NT2/D1 (cell line): Measurements from ENCODE around the gene PKHD1.
"Not testable (repeated sequence)": the region's sequence is repeated elsewhere in the genome, so short reads cannot be mapped to it uniquely, and the experiment has no call there.

ENCODE experiments used
- DNase-seq: peaks from one replicate; pipeline ENCODE4 v3.0.0-alpha.2; 2011; ENCODE audit warnings: low read depth, low spot score
- H3K27me3 ChIP-seq: 2 replicates; pipeline ENCODE4 v1.6.0; 2011; ENCODE audit warnings: mild to moderate bottlenecking; ENCODE audit not compliant: insufficient read length, insufficient read depth
- H3K36me3 ChIP-seq: 2 replicates; pipeline ENCODE4 v1.6.1; 2011; ENCODE audit warnings: mild to moderate bottlenecking, low read length, mixed read lengths; ENCODE audit not compliant: insufficient read depth, insufficient read length
- H3K4me1 ChIP-seq: 2 replicates; pipeline ENCODE4 v1.5.1; 2011; ENCODE audit not compliant: insufficient read depth, insufficient read length
- H3K4me3 ChIP-seq: 2 replicates; pipeline ENCODE4 v1.5.1; 2011; ENCODE audit warnings: low read depth; ENCODE audit not compliant: insufficient read length
- H3K9ac ChIP-seq: 2 replicates; pipeline ENCODE4 v1.6.0; 2011; ENCODE audit warnings: low read depth; ENCODE audit not compliant: insufficient read length
- H3K9me3 ChIP-seq: 2 replicates; pipeline ENCODE4 v1.5.1; 2011; ENCODE audit warnings: mild to moderate bottlenecking, low read length; ENCODE audit not compliant: insufficient read depth
- SUZ12 ChIP-seq: IDR thresholded peaks from 2 replicates; pipeline ENCODE4 v1.6.1; 2011; ENCODE audit not compliant: insufficient read length, insufficient read depth; ENCODE audit errors: extremely low read depth
- YY1 ChIP-seq: IDR thresholded peaks from 2 replicates; pipeline ENCODE4 v1.6.1; 2011; ENCODE audit not compliant: insufficient read length, insufficient read depth
- ZNF274 ChIP-seq: IDR thresholded peaks from 2 replicates; pipeline ENCODE4 v1.6.1; 2011; ENCODE audit warnings: mild to moderate bottlenecking, low read depth, low read length

PKHD1 gene

GRCh38 chr6:51928320-51928719 lies 159.1 kb downstream of the PKHD1 start:
- no peak for TF ChIP-seq SUZ12
- TF ChIP-seq ZNF274 = no peak
- TF ChIP-seq YY1 = no peak
- H3K9ac ChIP-seq = no peak overlapping the region
- no peak for DNase-seq
- H3K27me3 ChIP-seq = no peaks in the 10 kb centered on the region
- H3K4me1 ChIP-seq = no peaks in the 10 kb centered on the region
- no peaks in the 10 kb centered on the region for H3K36me3 ChIP-seq
- peaks cover under 1% of the 10 kb centered on the region for H3K9me3 ChIP-seq
- no peak overlapping the region for H3K4me3 ChIP-seq

GRCh38 chr6:51927450-51927849 lies 160.0 kb downstream of the PKHD1 start:
- Histone ChIP-seq H3K4me3 (no peak overlapping the region), H3K36me3 (no peaks in the 10 kb centered on the region), H3K27me3 (no peaks in the 10 kb centered on the region), H3K9ac (no peak overlapping the region), H3K9me3 (peaks cover 9% of the 10 kb centered on the region), H3K4me1 (no peaks in the 10 kb centered on the region)
- no peak for DNase-seq
- TF ChIP-seq SUZ12 = no peak
- no peak for TF ChIP-seq YY1

GRCh38 chr6:51926125-51926524 lies 161.3 kb downstream of the PKHD1 start:
- Histone ChIP-seq H3K9ac (no peak overlapping the region), H3K4me1 (no peaks in the 10 kb centered on the region), H3K27me3 (no peaks in the 10 kb centered on the region), H3K36me3 (no peaks in the 10 kb centered on the region), H3K4me3 (no peak overlapping the region), H3K9me3 (peaks cover 12% of the 10 kb centered on the region)
- TF ChIP-seq ZNF274 = no peak
- TF ChIP-seq YY1 = no peak
- no peak for TF ChIP-seq SUZ12
- no peak for DNase-seq

GRCh38 chr6:51922479-51922878 lies 164.9 kb downstream of the PKHD1 start:
- peaks cover 12% of the 10 kb centered on the region for H3K9me3 ChIP-seq
- not testable (repeated sequence) for H3K36me3 ChIP-seq, H3K4me3 ChIP-seq, DNase-seq, H3K9ac ChIP-seq, H3K27me3 ChIP-seq, H3K4me1 ChIP-seq

- H3K4me3 ChIP-seq, H3K9ac ChIP-seq, DNase-seq, H3K4me1 ChIP-seq, H3K27me3 ChIP-seq, H3K36me3 ChIP-seq: not testable (repeated sequence)
- H3K9me3 ChIP-seq = peaks cover 12% of the 10 kb centered on the region
Measured at GRCh38 chr6:51918347-51918746, 169.1 kb downstream of the PKHD1 start.

- DNase-seq = no peak
- Histone ChIP-seq H3K4me1 (no peaks in the 10 kb centered on the region), H3K27me3 (no peaks in the 10 kb centered on the region), H3K4me3 (no peak overlapping the region), H3K9ac (no peak overlapping the region), H3K9me3 (no peaks in the 10 kb centered on the region), H3K36me3 (no peaks in the 10 kb centered on the region)
- TF ChIP-seq YY1 (no peak), SUZ12 (no peak), ZNF274 (no peak)
Measured at GRCh38 chr6:51915098-51915497, 172.3 kb downstream of the PKHD1 start.

GRCh38 chr6:51913265-51913664 lies 174.1 kb downstream of the PKHD1 start:
- H3K9me3 ChIP-seq = no peaks in the 10 kb centered on the region
- H3K4me1 ChIP-seq = no peaks in the 10 kb centered on the region
- no peak overlapping the region for H3K9ac ChIP-seq
- no peak overlapping the region for H3K4me3 ChIP-seq
- DNase-seq = no peak
- no peaks in the 10 kb centered on the region for H3K27me3 ChIP-seq
- TF ChIP-seq SUZ12 (no peak), ZNF274 (no peak), YY1 (no peak)
- H3K36me3 ChIP-seq = no peaks in the 10 kb centered on the region

GRCh38 chr6:51910851-51911250 lies 176.6 kb downstream of the PKHD1 start:
- Histone ChIP-seq H3K4me3 (no peak overlapping the region), H3K27me3 (no peaks in the 10 kb centered on the region), H3K36me3 (no peaks in the 10 kb centered on the region), H3K9me3 (no peaks in the 10 kb centered on the region), H3K4me1 (no peaks in the 10 kb centered on the region), H3K9ac (no peak overlapping the region)
- TF ChIP-seq SUZ12 = no peak
- no peak for TF ChIP-seq ZNF274
- no peak for TF ChIP-seq YY1
- no peak for DNase-seq
